Activated CD4-positive, alpha-beta T cell treated with anti-CD3 and anti-CD28 coated beads, Interleukin-2, amount 10 ng/mL, durations not matched to agents 7 days and 5 days (primary cell): ENCODE measurements around the gene CELA3B. TPM values are rescaled to one million over a fixed set of nuclear protein-coding genes. Genes with fewer than 3 reads are reported as not detected.
"Not testable (repeated sequence)": the region's sequence is repeated elsewhere in the genome, so short reads cannot be mapped to it uniquely, and the experiment has no call there.

Experiments
- CTCF ChIA-PET: fragments of 350-600 bp; sonication (Branson Sonifier 250); formaldehyde crosslinking; loops from one replicate; lab custom pipeline; 2021; ENCODE audit warnings: antibody characterized with exemption; lab: Charles Lee
- POLR2A ChIA-PET: fragments of 350-600 bp; sonication (Branson Sonifier 250); formaldehyde crosslinking; loops from one replicate; lab custom pipeline; 2021; ENCODE audit warnings: antibody characterized with exemption; lab: Charles Lee
- DNase-seq: peaks from one replicate; pipeline ENCODE4 v3.0.0-alpha.2; 2020
- H3K27ac Mint-ChIP-seq: one replicate; pipeline ENCODE4 v1.8.0; 2021; ENCODE audit warnings: mild to moderate bottlenecking, moderate library complexity, mixed read lengths
- H3K27me3 Mint-ChIP-seq: one replicate; pipeline ENCODE4 v1.8.0; 2021; ENCODE audit warnings: mixed read lengths
- H3K36me3 Mint-ChIP-seq: one replicate; pipeline ENCODE4 v1.8.0; 2021; ENCODE audit warnings: low read depth, mixed read lengths
- H3K4me1 Mint-ChIP-seq: one replicate; pipeline ENCODE4 v1.8.0; 2021; ENCODE audit warnings: mixed read lengths
- H3K4me3 Mint-ChIP-seq: one replicate; pipeline ENCODE4 v1.8.0; 2021; ENCODE audit warnings: mild to moderate bottlenecking, moderate library complexity, mixed read lengths
- H3K9me3 Mint-ChIP-seq: one replicate; pipeline ENCODE4 v1.8.0; 2021; ENCODE audit warnings: mixed read lengths
- total RNA-seq, 2 experiments: library from RNA; stranded (reverse); gene quantifications; one replicate each; pipeline ENCODE4 v1.2.3, GENCODE V29; 2021

The CELA3B gene
- total RNA-seq, 2 experiments from 2014 or later: not detected

DNA sequence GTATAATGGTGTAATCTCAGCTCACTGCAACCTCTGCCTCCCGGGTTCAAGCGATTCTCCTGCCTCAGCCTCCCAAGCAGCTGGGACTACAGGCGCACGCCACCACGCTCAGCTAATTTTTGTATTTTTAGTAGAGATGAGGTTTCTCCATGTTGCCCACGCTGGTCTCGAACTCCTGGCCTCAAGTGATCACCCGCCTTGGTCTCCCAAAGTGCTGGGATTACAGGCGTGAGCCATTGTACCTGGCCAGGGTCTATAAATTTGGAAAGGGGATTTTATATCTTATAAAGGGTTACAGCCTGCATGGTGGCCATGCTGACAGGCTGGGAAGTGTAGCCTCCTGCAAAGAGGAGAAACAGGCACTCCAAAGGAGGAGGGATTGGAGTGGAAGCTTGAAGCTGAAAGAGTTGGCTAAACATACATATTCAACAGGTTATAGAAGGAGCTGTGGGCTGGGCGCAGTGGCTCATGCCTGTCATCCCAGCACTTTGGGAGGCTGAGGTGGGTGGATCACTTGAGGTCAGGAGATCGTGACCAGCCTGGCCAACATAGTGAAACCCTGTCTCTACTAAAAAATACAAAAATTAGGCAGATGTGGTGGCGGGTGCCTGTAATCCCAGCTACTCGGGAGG lies 37.9 kb downstream of the CELA3B start:
- H3K36me3 Mint-ChIP-seq, H3K9me3 Mint-ChIP-seq, H3K27ac Mint-ChIP-seq, H3K4me3 Mint-ChIP-seq, POLR2A ChIA-PET, DNase-seq, H3K27me3 Mint-ChIP-seq: not testable (repeated sequence)
- H3K4me1 Mint-ChIP-seq: peaks cover 15% of the 10 kb centered on the region
- CTCF ChIA-PET: interaction anchor here (1.5 kb wide), 1 partner anchor 9 kb away, joined by 11 read pairs; no protein-coding TSS in a partner anchor

DNA sequence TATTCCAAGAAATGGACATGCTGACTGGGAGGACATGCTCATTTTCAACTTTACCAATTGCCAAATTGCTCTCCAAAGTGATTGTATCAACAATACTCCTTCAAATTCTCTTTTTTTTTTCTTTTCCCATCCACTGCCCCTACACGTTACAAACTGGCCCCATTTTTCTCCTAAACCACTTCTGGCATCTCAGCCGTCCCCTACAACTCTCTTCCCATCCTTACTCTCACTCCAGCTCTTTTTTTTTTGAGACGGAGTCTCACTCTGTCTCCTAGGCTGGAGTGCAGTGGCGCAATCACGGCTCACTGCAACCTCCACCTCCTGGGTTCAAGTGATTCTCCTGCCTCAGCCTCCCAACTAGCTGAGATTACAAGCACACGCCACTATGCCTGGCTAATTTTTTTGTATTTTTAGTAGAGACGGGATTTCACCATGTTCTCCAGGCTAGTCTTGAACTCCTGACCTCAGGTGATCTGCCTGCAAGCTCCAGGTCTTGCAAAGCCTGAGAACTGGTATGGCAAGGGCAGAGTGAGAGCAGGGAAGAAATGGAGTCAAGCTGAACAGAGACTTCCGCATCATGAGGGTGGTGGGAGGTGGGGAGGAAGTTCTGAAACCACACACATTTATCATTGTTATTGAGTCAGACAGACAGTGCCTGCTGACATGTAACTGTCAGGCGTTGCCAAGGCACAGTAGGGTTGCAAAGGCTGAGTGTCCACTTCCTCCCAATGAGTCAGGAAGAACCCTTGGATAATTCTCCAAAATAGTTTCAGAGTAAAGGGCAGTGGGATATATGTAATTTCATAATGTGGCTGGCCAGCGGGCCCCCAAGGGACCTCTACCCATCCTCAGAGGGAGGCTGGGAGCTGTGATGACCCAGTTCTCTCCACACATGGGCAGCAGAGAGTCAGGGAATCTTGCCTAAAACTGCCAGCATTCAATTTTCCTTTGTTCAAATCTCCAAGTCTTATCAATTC lies 42.0 kb downstream of the CELA3B start:
- Mint-ChIP-seq H3K27me3 (no peaks in the 10 kb centered on the region), H3K4me1 (peaks cover 35% of the 10 kb centered on the region), H3K4me3 (peak overlapping the region; percentile 37), H3K36me3 (no peaks in the 10 kb centered on the region), H3K9me3 (no peaks in the 10 kb centered on the region), H3K27ac (peak overlapping the region; percentile 97)
- ChIA-PET POLR2A (no interaction called here), CTCF (interaction anchor here (0.7 to 1.5 kb wide), 4 partner anchors 8 to 773 kb away, joined by 3 to 4 read pairs (median 3); no protein-coding TSS in a partner anchor)
- DNase-seq: peak; percentile 79

GRCh38 chr1:22021061-22021460 lies 44.2 kb downstream of the CELA3B start:
- Mint-ChIP-seq H3K27me3 (no peaks in the 10 kb centered on the region), H3K4me1 (peaks cover 47% of the 10 kb centered on the region), H3K27ac (no peak overlapping the region), H3K9me3 (no peaks in the 10 kb centered on the region), H3K36me3 (peaks cover 2% of the 10 kb centered on the region), H3K4me3 (no peak overlapping the region)
- ChIA-PET POLR2A (no interaction called here), CTCF (interaction anchor here (0.6 to 8.6 kb wide), 5 partner anchors 18 to 417 kb away, joined by 3 to 105 read pairs (median 4); no protein-coding TSS in a partner anchor)
- no peak for DNase-seq

GRCh38 chr1:22024485-22025367 lies 47.9 kb downstream of the CELA3B start:
- ChIA-PET CTCF (interaction anchor here (0.6 to 8.6 kb wide), 13 partner anchors 8 to 1289 kb away, joined by 3 to 105 read pairs (median 3); no protein-coding TSS in a partner anchor), POLR2A (interaction anchor here (0.6 to 2.6 kb wide), 9 partner anchors 15 to 731 kb away, joined by 3 to 27 read pairs (median 3); partner anchors contain the start of gene CDC42)
- peaks cover 59% of the 10 kb centered on the region for H3K4me1 Mint-ChIP-seq

DNA sequence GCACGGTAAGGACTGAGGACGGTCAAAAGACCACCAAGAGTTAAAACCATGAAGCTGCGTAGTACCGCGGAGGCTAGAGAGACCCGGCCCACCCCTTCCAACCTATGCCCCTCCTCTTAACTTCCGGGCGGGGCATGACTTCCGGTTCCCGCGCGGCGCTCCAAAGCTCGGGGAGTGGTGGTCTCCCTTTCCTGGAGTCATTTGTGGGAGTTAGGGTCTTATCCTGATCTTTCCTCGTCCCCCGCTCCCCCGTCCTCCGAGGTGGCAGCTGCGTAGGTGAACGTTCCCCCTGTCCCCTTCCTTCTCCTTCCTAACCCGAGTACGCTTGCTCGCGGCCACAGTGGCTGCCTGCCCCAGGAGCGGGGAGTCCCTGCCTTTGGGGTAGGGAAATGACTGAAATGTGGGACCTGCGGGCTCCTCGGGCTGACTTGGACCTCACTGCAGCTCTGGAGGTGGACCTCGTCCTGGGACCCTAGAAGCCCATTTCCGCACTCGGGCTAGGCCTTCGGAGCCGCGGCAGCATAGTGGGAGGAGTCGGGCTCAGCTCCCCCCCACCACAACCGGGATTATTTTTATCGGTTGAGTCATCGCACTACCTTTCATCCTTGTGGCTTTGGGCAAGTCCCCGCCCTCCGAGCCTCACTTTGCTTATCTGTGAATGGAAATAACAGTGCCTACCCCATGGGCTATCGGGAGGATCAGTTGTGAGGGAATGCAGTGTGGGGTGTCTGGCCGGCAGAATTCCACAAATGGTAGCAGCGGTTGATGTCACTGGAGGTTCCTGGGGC lies 48.7 kb downstream of the CELA3B start:
- Mint-ChIP-seq H3K27ac (peak overlapping the region; percentile 100), H3K27me3 (no peaks in the 10 kb centered on the region), H3K9me3 (no peaks in the 10 kb centered on the region), H3K4me1 (peaks cover 67% of the 10 kb centered on the region), H3K36me3 (peaks cover 4% of the 10 kb centered on the region), H3K4me3 (peak overlapping the region; percentile 93)
- POLR2A ChIA-PET: interaction anchor here (0.9 to 2.6 kb wide), 6 partner anchors 14 to 50 kb away, joined by 3 to 27 read pairs (median 4); partner anchors contain the start of gene CDC42
- DNase-seq: peak; percentile 96
- CTCF ChIA-PET: interaction anchor here (0.6 to 8.6 kb wide), 9 partner anchors 8 to 1290 kb away, joined by 3 to 105 read pairs (median 3); no protein-coding TSS in a partner anchor

More at GRCh38 chr1:22024485-22025367, 47.9 kb downstream of the CELA3B start:
- Mint-ChIP-seq H3K27me3 (no peaks in the 10 kb centered on the region), H3K9me3 (no peaks in the 10 kb centered on the region), H3K36me3 (peaks cover 4% of the 10 kb centered on the region), H3K27ac (peak overlapping the region; percentile 100), H3K4me3 (peak overlapping the region; percentile 93)
- peak; percentile 84 for DNase-seq

DNA sequence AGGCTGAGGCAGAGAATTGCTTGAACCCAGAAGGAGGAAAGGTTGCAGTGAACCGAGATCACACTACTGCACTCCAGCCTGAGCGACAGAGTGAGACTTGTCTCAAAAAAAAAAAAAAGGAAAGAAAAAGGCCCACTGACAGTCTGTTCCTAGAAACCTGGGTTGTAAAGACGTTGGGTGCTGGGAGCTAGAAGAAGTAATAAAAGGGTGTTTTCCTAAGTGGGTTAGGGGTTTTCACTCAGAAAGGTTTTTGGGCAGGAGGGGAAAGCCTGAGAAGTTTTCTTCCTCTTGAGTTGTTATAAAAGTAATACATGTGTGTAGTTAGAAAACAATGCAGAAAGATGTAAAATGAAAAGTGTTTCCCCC lies 50.1 kb downstream of the CELA3B start:
- H3K27ac Mint-ChIP-seq: peak overlapping the region; percentile 100
- H3K27me3 Mint-ChIP-seq: no peaks in the 10 kb centered on the region
- H3K4me3 Mint-ChIP-seq: peak overlapping the region; percentile 93
- no peak for DNase-seq
- POLR2A ChIA-PET: no interaction called here
- peaks cover 74% of the 10 kb centered on the region for H3K4me1 Mint-ChIP-seq
- H3K36me3 Mint-ChIP-seq: peaks cover 4% of the 10 kb centered on the region
- CTCF ChIA-PET: interaction anchor here (0.6 to 8.6 kb wide), 3 partner anchors 8 to 91 kb away, joined by 3 to 105 read pairs (median 3); no protein-coding TSS in a partner anchor
- H3K9me3 Mint-ChIP-seq: no peaks in the 10 kb centered on the region

- Mint-ChIP-seq H3K27me3 (no peaks in the 10 kb centered on the region), H3K9me3 (no peaks in the 10 kb centered on the region), H3K4me3 (no peak overlapping the region), H3K27ac (no peak overlapping the region), H3K4me1 (peaks cover 62% of the 10 kb centered on the region), H3K36me3 (peaks cover 4% of the 10 kb centered on the region)
- POLR2A ChIA-PET: interaction anchor here (1.7 kb wide), 1 partner anchor 10 kb away, joined by 5 read pairs; no protein-coding TSS in a partner anchor
- CTCF ChIA-PET: interaction anchor here (0.8 kb wide), 1 partner anchor 123 kb away, joined by 3 read pairs; no protein-coding TSS in a partner anchor
- no peak for DNase-seq
These were observed 53.2 kb downstream of the CELA3B start for GRCh38 chr1:22030057-22030456.

- no peak overlapping the region for H3K27ac Mint-ChIP-seq
- H3K36me3 Mint-ChIP-seq: peaks cover 4% of the 10 kb centered on the region
- no peak for DNase-seq
- no peaks in the 10 kb centered on the region for H3K27me3 Mint-ChIP-seq
- ChIA-PET POLR2A (interaction anchor here (1.5 kb wide), 1 partner anchor 10 kb away, joined by 5 read pairs; no protein-coding TSS in a partner anchor), CTCF (interaction anchor here (0.8 to 1.6 kb wide), 3 partner anchors 9 to 122 kb away, joined by 3 to 8 read pairs (median 3); no protein-coding TSS in a partner anchor)
- peaks cover 65% of the 10 kb centered on the region for H3K4me1 Mint-ChIP-seq
- no peaks in the 10 kb centered on the region for H3K9me3 Mint-ChIP-seq
- H3K4me3 Mint-ChIP-seq: no peak overlapping the region
These were observed 53.7 kb downstream of the CELA3B start for GRCh38 chr1:22030473-22030872.

DNA sequence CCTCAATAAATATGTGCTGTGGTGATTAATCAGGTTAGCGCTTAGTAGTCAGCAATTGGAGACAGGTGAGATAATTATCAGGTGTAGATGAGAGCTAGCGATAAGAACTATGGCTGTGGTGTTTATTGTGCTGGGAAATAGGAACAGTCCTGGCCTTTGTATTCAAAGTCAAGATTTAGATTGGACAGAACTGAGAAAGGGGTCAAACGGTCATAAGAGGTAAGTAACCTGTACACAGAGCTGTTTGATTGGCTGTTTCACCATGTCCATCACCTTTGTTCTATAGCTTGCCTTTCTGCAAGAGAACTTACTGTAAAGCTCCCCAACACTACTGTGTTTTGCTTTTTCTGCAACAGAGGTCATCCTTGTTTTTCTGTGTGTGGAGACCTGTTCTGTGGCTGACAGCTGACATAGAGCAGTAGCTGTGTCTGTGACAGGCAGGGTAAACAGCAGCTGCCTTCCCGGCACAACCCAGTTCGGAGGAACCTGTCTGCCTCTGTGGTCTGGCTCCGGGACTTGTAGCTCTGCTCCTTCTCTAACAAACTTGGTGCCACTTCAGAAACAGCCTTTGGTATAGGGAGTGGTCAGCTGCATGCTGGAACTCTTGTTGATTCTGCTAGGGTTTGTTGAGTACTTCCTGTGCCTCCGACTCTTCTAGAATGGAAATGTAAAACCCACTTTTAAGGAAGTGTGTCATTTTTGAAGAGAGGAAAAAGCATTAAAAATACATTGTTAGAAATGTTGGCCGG lies 54.6 kb downstream of the CELA3B start:
- peak overlapping the region; percentile 95 for H3K27ac Mint-ChIP-seq
- H3K4me1 Mint-ChIP-seq: peaks cover 59% of the 10 kb centered on the region
- POLR2A ChIA-PET: interaction anchor here (1.0 to 1.5 kb wide), 2 partner anchors 9 to 22 kb away, joined by 4 to 5 read pairs; partner anchors contain the start of gene CDC42
- peak; percentile 63 for DNase-seq
- H3K27me3 Mint-ChIP-seq: no peaks in the 10 kb centered on the region
- H3K9me3 Mint-ChIP-seq: no peaks in the 10 kb centered on the region
- H3K4me3 Mint-ChIP-seq: peak overlapping the region; percentile 39
- CTCF ChIA-PET: interaction anchor here (0.6 to 1.6 kb wide), 4 partner anchors 8 to 1515 kb away, joined by 3 to 8 read pairs (median 4); no protein-coding TSS in a partner anchor
- peaks cover 2% of the 10 kb centered on the region for H3K36me3 Mint-ChIP-seq

- peaks cover 55% of the 10 kb centered on the region for H3K4me1 Mint-ChIP-seq
- H3K27ac Mint-ChIP-seq, H3K27me3 Mint-ChIP-seq, POLR2A ChIA-PET, H3K36me3 Mint-ChIP-seq, H3K9me3 Mint-ChIP-seq, DNase-seq, H3K4me3 Mint-ChIP-seq: not testable (repeated sequence)
- CTCF ChIA-PET: interaction anchor here (0.6 to 8.0 kb wide), 5 partner anchors 9 to 701 kb away, joined by 3 to 105 read pairs (median 3); no protein-coding TSS in a partner anchor
These were observed 58.0 kb downstream of the CELA3B start for GRCh38 chr1:22034834-22035233.
